ENCODE results near the gene ZNF440.
"Not testable (repeated sequence)": the region's sequence is repeated elsewhere in the genome, so short reads cannot be mapped to it uniquely, and the experiment has no call there.

The ZNF440 gene

GRCh38 chr19:11814029-11814699 is at the start of gene ZNF440:
Gene ZNF440, plus strand, starts transcription at chr19:11814273. Its CDS starts 175 bp downstream, at chr19:11814448.
- DNase-seq (ENCODE audit: low read depth in 2 of 2): peak; percentile 68 to 71

- peak; percentile 82 to 85 for DNase-seq (ENCODE audit: low read depth in 2 of 2)
Observed at GRCh38 chr19:11766597-11767591, 47.2 kb upstream of the ZNF440 start, which contains the start of gene ZNF441. Gene ZNF441, plus strand, starts transcription at chr19:11767000. Its CDS starts 194 bp downstream, at chr19:11767194.

DNA sequence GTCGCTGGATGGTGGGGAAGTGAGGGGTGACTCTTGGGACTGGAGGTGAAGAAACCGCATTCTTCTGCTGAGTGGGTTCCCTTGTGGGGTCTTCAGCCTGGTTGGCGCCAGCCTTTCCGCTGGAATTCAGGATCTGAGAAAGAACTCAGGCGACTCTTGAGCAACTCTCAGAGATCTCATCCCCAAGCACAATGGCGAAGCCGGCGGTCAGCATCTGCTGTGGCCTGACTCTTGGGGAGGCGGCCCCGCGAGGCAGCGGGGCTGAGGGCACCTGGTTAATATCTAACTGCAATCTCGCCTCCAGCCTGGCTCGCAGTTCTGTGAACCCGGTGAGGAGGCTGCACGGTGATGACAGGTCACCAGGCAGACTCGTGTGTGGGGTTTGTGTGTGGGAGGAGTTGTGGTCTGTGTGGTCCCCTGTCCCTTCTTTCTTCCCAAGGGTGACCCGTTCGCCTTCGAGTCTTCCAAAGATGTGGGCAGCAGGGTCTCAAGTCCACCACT is 46.4 kb upstream of the ZNF440 start:
- no peak for DNase-seq (ENCODE audit: low read depth in 2 of 2)

DNA sequence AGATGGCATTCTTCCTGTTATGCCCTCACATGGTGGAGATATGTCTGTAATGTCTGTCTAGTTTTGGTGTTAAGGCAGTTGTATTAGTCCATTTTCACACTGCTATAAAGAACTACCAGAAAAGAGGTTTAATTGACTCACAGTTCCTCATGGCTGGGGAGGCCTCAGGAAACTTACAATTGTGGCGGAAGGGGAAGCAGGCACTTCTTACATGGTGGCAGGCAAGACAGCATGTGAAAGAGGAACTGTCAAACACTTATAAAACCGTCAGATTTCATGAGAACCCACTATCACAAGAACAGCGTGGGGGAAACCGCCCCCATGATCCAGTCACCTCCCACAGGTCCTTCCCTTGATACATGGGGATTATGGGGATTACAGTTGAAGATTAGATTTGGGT is 44.1 kb upstream of the ZNF440 start:
- no peak for DNase-seq (ENCODE audit: low read depth in 2 of 2)

DNA sequence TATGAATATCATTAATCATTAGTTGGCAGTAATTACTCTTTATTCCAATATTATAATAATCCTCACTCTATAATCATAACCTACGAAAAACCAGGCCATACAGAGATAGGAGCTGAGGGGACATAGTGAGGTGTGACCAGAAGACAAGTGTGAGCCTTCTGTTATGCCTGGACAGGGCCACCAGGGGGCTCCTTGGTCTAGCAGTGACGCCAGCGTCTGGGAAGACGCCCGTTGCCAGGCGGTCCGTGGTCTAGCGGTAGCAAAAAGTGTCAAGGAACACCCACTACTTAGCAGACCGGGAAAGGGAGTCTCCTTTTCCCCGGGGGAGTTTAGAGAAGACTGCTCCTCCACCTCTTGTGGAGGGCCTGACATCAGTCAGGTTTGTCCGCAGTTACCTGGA is 42.6 kb upstream of the ZNF440 start:
- not testable (repeated sequence) for DNase-seq (ENCODE audit: low read depth in 2 of 2)

DNA sequence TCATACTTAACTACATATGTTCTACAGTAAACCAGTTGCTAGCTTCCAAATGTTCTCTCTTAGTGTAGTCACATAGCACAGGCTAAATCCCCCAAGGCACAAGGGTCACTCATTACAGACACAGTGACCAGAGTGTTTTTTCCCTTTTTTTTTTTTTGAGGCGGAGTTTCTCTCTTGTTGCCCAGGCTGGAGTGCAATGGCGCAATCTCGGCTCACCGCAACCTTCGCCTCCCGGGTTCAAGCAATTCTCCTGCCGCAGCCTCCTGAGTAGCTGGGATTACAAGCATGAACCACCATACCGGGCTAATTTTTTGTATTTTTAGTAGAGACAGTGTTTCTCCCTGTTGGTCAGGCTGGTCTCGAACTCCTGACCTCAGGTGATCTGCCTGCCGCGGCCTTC is 37.4 kb upstream of the ZNF440 start:
- not testable (repeated sequence) for DNase-seq (ENCODE audit: low read depth in 2 of 2)

GRCh38 chr19:11780431-11781020 is 33.5 kb upstream of the ZNF440 start:
- no peak for DNase-seq (ENCODE audit: low read depth in 2 of 2)

GRCh38 chr19:11781295-11782057 is 32.6 kb upstream of the ZNF440 start:
- no peak for DNase-seq (ENCODE audit: low read depth in 2 of 2)

- no peak for DNase-seq (ENCODE audit: low read depth in 2 of 2)
Observed at GRCh38 chr19:11783767-11784166, 30.3 kb upstream of the ZNF440 start.

GRCh38 chr19:11784356-11784755 is 29.7 kb upstream of the ZNF440 start:
- no peak for DNase-seq (ENCODE audit: low read depth in 2 of 2)

- no peak for DNase-seq (ENCODE audit: low read depth in 2 of 2)
Observed at GRCh38 chr19:11787536-11787935, 26.5 kb upstream of the ZNF440 start.

DNA sequence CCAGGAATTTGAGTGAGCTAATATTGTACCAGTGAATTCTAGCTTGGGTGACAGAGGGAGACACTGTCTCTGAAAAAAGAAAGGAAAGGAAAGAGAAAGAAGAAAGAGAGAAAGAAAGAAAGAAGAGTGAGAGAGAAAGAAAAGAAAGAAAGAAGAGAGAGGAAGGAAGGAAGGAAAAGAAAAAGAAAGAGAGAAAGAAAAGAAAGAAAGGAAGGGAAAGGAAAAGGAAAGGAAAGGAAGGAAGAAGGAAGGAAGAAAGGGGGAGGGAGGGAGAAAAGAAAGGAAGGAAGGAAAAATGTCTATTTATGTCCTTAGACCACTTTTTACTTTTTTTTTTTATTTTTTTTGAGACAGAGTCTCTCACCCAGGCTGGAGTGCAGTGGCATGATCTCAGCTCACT is 21.1 kb upstream of the ZNF440 start:
- no peak for DNase-seq (ENCODE audit: low read depth in 2 of 2)

GRCh38 chr19:11797491-11797890 is 16.6 kb upstream of the ZNF440 start:
- peak; percentile 22 to 63 for DNase-seq (ENCODE audit: low read depth in 2 of 2)

DNA sequence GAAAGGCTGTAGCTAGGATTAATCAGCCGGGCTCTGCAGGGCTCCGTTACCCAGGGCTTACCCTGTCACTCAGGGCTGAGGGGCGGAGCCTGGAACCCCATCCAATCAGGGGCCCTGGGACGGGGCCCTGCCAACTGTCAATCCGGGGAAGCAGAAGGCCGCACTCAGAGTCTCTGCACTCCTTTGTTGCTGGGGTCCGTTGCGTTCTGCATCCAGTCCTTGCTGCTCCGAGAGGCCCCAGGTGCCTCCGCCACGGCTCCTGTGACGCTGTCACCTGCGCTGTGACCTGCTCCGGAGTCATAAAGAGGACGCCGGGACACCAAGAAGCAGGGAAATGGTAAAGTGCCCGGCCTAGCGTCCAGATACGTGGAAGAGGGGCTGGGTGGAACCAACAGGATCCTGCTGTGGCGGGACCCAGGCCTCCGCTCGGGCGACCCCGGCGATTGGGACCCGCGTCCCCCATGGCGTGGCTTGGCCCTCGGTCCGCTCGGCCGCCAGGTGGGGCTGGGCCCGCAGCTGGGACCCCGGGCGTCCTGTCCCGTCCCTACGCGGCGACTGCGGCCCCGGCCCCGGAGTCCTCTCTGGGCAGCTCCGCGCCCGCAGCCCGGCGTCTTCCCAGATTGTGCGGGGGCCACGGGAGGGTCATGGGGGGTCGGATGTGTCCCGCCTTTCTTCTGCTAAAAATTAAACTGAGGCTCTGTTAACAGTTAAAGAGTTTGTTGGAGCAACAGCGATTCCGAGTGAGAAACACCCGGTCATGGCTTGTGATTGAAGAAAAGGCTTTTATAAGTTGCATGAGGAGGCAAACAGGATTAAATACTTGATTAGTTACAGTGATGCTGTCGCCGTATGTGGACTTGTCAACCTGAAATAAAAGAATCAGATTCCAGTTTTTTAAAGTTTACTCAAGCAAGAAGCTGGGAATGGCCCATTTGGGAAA is 15.4 kb upstream of the ZNF440 start, which contains the start of gene ZNF491:
ZNF491 (plus strand) TSS at position 133 of the 940 bp plus-strand sequence. CDS start 7,431 bp downstream, outside the sequence.
- DNase-seq (ENCODE audit: low read depth in 2 of 2): peak; percentile 63 to 76

GRCh38 chr19:11806354-11807098 is 7.5 kb upstream of the ZNF440 start:
- DNase-seq (ENCODE audit: low read depth in 2 of 2): no peak

DNA sequence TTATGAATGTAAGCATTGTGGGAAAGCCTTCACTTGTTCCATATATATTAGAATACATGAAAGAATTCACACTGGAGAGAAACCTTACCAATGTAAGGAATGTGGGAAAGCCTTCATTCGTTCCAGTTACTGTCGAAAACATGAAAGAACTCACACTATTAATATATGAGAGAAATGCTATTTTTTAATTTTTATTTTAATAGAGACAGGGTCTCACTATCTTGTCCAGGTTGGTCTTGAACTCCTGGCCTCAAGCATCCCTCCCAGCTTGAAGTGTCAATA is 7.0 kb upstream of the ZNF440 start:
- DNase-seq (ENCODE audit: low read depth in 2 of 2): no peak

DNA sequence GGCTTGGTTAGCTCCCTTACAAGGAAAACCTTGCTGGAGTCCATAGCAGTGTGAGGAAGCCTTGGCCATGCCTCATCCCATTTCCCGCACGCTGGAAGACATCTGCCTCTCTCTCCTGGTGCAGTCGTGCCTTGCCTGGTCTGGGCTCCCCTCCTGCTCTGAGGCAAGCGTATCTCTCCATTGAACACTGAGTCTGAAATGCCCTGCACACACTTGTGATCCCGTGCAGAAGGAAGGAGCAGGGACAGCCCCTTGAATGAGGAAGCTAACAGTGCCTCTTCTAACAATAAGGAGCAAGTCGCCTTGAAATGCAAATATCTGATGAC is 407 bp upstream of the ZNF440 start:
- no peak for DNase-seq (ENCODE audit: low read depth in 2 of 2)

GRCh38 chr19:11814700-11815035 is 595 bp downstream of the ZNF440 start:
- DNase-seq (ENCODE audit: low read depth in 2 of 2): no peak

GRCh38 chr19:11821474-11822109 is 7.5 kb downstream of the ZNF440 start:
- DNase-seq (ENCODE audit: low read depth in 2 of 2): no peak

Measured in stimulated activated CD8-positive, alpha-beta memory T cell treated with anti-CD3 and anti-CD28 coated beads, Interleukin-15, amount 100 ng/mL, for 4 hours (primary cell).